HG03571 (cell line): ENCODE data around the gene SPATA3.
"Not testable (repeated sequence)": the region's sequence is repeated elsewhere in the genome, so short reads cannot be mapped to it uniquely, and the experiment has no call there.

Source experiments
- ATAC-seq: cut with Tn5 transposase; IDR thresholded peaks from one replicate; pipeline ENCODE4 v1.9.1; 2021; ENCODE audit not compliant: unreplicated experiment

The SPATA3 gene

DNA sequence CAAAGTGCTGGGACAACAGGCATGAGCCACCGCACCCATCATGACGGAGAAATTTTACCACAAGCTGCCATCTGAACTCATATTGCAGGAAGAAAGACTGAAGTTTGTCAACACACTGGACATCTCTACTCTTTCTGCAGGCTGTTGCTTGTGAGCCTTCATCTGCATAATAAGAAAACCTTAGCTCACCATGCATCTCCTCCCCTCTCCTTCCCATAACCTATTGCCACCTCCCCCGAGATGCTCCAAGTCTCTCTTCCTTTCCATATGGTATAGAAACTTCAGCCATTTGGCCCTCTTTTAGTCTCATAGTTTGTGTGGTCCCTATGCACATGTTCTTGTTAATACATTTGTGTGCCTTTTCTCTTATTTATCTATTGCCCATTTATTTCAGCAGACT lies 22.3 kb downstream of the SPATA3 start:
- ATAC-seq, result no peak

DNA sequence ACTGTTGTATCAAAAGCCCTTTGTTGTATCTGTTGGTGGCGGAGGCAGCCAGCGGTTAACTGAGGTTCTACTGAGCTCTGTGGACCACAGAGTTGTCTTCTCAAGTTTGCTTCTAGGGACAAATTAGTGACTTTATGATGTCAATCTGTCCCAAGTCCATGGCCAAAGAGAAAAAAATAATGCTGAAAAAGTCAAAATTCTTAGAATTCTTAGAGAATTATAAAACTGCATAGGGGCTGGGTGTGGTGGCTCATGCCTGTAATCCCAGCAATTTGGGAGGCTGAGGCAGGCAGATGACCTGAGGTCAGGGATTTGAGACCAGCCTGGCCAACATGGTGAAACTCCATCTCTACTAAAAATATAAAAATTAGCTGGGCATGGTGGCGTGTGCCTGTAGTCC lies 29.1 kb downstream of the SPATA3 start:
- not testable (repeated sequence) for ATAC-seq

- ATAC-seq, result no peak
Measured at GRCh38 chr2:231028889-231029288, 33.0 kb downstream of the SPATA3 start.

- no peak for ATAC-seq
Measured at GRCh38 chr2:231029563-231029962, 33.6 kb downstream of the SPATA3 start.

- ATAC-seq, result no peak
Measured at GRCh38 chr2:231030725-231031124, 34.8 kb downstream of the SPATA3 start.

- no peak for ATAC-seq
Measured at GRCh38 chr2:231032575-231033140, 36.7 kb downstream of the SPATA3 start.

DNA sequence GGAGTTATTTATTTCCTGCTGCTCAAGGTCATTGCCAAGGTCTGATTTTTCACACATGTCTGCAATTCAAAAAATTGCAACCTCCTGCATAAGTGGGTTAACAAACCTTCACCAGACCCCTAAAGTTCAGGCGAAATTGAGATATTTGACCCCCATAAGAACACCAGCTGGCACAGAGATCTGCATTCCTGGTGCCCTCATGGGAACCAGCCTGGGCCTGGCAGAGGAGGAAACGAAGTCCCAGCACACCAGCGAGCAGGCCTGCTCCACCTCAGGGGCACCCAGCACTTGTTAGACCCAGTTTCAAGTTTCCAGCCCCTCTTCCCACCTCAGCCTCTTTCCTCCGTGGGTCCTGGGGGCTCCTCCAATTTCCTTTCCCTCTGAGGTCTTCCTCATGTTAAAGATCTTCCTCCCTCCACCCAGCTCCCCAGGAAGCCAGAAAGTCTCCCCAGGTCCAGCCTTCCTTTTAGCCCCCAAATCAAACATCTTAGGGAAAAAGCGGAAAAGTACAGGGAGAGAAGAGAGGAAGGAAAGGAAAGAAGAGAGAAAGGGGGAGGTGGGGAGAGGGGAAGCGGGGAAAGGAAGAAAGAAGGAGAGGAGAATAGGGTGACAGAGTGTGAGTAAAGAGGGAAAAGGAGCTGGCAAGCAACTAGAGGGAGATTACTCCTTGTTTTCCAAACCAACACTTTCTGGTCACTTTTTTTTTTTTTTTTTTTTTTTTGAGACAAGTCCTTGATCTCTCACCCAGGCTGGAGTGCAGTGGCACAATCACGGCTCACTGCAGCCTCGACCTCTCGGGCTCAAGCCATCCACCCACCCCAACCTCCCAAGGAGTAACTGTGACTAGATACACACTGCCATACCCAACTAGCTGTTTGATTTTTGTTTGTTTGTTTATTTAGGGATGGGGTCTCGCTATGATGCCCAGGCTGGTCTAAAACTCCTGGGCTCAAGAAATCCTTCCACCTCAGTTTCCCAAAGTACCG lies 37.5 kb downstream of the SPATA3 start:
- no peak for ATAC-seq

GRCh38 chr2:231034291-231034882 lies 38.5 kb downstream of the SPATA3 start:
- no peak for ATAC-seq

DNA sequence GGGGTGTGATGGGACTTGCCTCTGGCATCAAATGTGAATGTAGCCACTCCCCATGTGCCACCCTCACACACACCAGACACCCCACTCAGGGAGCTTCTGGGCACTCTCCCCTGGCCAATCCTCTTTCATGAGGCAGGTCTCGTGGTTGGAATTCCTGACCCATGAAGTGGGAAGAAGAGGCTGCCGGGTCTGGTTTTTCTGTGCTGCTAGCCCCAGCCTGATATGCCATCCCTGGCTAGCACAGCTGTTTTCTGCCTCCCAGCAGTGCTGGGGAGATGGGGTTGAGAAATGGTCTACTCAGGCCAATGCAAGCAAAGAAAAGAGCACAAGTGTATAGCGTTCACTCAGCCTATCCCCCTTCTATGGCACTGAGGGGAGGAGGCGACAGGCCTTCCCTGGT lies 40.2 kb downstream of the SPATA3 start:
- no peak for ATAC-seq

DNA sequence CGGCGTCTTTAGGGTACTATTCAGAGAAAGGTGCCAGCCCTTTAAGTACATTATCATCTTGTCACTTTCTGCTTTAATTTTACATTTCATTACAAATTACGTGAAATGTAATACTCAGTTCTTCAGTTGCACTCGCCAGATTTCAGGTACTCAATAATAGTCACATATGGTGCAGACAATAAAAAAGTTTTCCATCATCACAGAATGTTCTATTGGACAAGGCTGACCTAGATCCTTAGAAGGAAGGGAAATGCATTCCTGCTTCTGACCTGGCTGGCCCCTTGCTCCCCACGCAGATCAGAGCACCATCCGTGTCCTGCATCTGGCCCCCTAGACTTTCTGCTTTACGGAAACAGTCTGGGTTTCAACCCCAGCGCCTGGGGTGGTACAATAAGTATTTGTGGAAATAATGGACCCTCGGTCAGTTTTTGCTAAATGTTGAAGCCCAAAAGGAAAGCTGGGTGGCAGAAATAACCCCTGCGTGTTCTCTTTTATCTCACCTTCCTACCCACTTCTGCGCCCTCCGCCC lies 40.7 kb downstream of the SPATA3 start:
- ATAC-seq, result no peak

DNA sequence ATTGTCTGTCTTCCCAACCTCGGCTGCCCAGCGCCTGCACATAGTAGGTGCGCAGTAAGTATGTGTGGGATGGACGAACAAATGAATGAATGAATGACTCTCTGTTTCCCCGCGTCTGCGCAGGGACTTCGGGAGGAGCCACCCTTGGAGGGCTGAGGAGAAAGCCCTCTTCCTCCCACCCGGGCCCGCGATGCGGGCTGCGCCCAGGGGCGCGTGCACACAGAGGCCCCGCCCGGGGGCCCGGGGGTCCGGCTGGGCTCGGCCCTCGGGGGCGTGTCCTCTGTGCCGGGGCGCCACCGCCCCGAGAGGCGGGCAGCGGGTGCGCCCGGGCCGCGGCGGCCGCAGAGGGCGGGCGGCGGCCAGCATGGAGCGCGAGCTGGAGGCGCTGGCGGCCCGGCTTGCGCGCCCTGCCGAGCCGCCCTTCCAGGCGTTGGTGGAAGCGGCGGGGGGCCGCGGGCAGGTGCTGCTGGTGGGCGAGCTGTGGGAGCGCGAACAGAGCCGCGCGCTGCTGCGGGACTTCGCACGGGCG lies 41.3 kb downstream of the SPATA3 start, which contains the start of gene C2orf72:
TSS of gene C2orf72 (plus strand) at position 322 of the 529 bp plus-strand sequence. CDS start at position 365, 43 bp downstream.
- no peak for ATAC-seq

GRCh38 chr2:231037731-231038482 lies 42.0 kb downstream of the SPATA3 start:
- ATAC-seq, result no peak

- ATAC-seq, result no peak
Measured at GRCh38 chr2:231038483-231039293, 42.8 kb downstream of the SPATA3 start.

GRCh38 chr2:231039294-231039664 lies 43.4 kb downstream of the SPATA3 start:
- no peak for ATAC-seq

- ATAC-seq, result no peak
Measured at GRCh38 chr2:231039821-231040364, 44.0 kb downstream of the SPATA3 start.

- ATAC-seq, result no peak
Measured at GRCh38 chr2:231041061-231041689, 45.3 kb downstream of the SPATA3 start.

DNA sequence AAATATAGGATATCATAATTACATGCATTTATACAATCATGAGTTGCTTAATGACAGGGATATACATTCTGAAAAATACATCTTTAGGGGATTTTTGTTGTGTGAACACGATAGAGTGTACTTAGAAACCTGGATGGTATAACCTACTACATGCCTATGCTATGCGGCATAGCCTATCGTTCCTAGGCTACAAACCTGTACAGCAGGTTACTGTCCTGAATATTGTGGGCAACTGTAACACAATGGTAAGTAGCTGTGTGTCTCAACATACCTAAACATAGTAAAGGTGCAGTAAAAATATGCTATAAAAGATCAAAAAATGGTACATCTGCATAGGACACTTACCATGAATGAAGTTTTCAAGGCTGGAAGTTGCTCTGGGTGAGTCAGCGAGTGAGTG lies 47.9 kb downstream of the SPATA3 start:
- ATAC-seq, result no peak

DNA sequence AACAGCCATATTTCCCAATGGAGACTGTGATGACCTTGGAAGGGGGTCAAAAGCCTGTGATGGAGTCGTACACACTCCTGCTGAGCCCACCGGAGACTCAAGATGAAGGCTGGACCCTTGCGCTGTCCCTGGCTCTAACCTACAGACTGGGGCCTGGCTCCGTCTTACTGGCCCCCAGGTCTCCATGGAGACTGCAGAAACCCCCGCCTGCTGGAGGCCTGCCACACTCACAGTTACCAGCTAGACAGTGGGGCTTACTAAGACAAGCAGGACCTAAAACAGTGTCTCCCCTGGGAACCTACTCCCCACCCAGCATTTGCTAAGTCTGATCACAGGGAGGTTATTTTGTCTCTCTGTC lies 51.0 kb downstream of the SPATA3 start:
- ATAC-seq, result no peak

DNA sequence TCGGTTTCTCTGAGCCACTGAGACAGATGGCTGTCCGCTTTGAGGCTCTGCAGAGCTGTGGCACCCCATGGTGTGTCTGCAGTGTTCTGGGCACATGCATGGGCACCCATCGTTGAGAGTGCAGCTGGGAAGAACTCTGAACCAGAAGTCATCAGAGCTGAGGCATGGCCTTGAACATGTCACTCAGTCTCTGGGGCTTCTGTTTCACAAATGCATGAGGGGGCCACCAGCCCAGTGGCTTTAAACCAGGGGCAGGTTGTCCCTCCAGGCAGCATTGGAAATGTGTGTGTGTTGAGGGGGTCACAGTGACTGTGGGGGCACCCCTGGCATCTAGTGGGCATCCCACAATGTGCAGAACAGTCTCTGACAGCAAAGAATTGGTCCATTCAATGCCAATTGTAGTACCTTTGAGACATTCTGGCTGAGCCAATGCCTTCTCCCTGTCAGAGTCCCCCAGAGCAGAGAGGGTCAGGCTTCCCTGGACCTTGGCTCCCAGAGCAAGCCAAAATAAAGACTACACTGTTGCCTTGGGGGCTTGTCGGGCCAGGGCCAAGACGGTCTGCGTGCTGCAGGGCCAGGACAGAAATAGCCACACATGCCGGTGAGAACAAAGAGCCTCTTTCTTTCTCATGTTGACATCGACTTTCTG lies 51.5 kb downstream of the SPATA3 start:
- ATAC-seq, result no peak
